H1 (cell line): ENCODE measurements around the gene PUSL1. TPM values are rescaled to one million over a fixed set of nuclear protein-coding genes. Genes with fewer than 3 reads are reported as not detected.
A peak's percentile ranks its signal among the peaks of the same experiment; 100 is the strongest.

Source experiments
- CTCF ChIA-PET: fragments of 300-600 bp; sonication (Branson Sonifier 250); formaldehyde crosslinking; loops from one replicate; lab custom pipeline; 2021; ENCODE audit not compliant: partially characterized antibody; lab: Charles Lee
- POLR2A ChIA-PET: fragments of 300-600 bp; sonication (Branson Sonifier 250); formaldehyde crosslinking; loops from one replicate; lab custom pipeline; 2021; ENCODE audit warnings: inconsistent platforms; ENCODE audit not compliant: partially characterized antibody; lab: Charles Lee
- DNase-seq, 2 experiments: peaks; one replicate each; pipeline versions ENCODE4 v3.0.0 to v3.0.0-alpha.2; 2010 to 2022; ENCODE audit warnings: low spot score in 2 of 2, low read depth in 1 of 2, mixed read lengths in 1 of 2
- FAIRE-seq: peaks from 2 replicates; lab custom pipeline; 2011; peaks lifted over from hg19 to GRCh38; lab: Jason Lieb, UNC
- H2AFZ ChIP-seq: 2 replicates; pipeline ENCODE4 v1.8.1; 2012; ENCODE audit warnings: low read length, inconsistent platforms
- H2AK5ac ChIP-seq: 2 replicates; pipeline ENCODE4 v1.6.1; 2013; ENCODE audit warnings: low read depth, low read length
- H2BK120ac ChIP-seq: replicated peaks from 2 replicates; pipeline ENCODE3; 2013; ENCODE audit warnings: low read depth, low read length, inconsistent platforms
- H2BK12ac ChIP-seq: 2 replicates; pipeline ENCODE4 v1.6.1; 2013; ENCODE audit warnings: low read depth, low read length
- H2BK15ac ChIP-seq: 2 replicates; pipeline ENCODE4 v1.6.1; 2013; ENCODE audit warnings: low read length
- H2BK20ac ChIP-seq: 2 replicates; pipeline ENCODE4 v1.6.1; 2013; ENCODE audit warnings: low read length
- H2BK5ac ChIP-seq: 2 replicates; pipeline ENCODE4 v1.6.1; 2013; ENCODE audit warnings: low read depth, low read length
- H3K14ac ChIP-seq: 2 replicates; pipeline ENCODE4 v1.6.1; 2013; ENCODE audit warnings: inconsistent platforms; ENCODE audit not compliant: insufficient read length
- H3K18ac ChIP-seq: 2 replicates; pipeline ENCODE4 v1.6.1; 2013; ENCODE audit warnings: low read length; ENCODE audit errors: extremely low read depth
- H3K23ac ChIP-seq: 2 replicates; pipeline ENCODE4 v1.6.1; 2013; ENCODE audit warnings: inconsistent platforms; ENCODE audit not compliant: insufficient read length
- H3K23me2 ChIP-seq: 2 replicates; pipeline ENCODE4 v1.6.1; 2013; ENCODE audit warnings: low read depth, low read length
- H3K27ac ChIP-seq: 2 replicates; pipeline ENCODE4 v1.6.1; 2011; ENCODE audit warnings: low read depth, low read length, inconsistent platforms
- H3K27me3 ChIP-seq, 4 experiments: replicated peaks in 1 of 4; 1 replicate in 1 of 4; 2 replicates in 3 of 4; pipeline versions ENCODE4 v1.6.1 to v1.8.1; 2011 to 2013; ENCODE audit warnings: low read length in 3 of 4, mild to moderate bottlenecking in 3 of 4, inconsistent platforms in 2 of 4, mixed read lengths in 2 of 4, moderate library complexity in 1 of 4; ENCODE audit not compliant: control insufficient read depth in 3 of 4, insufficient read depth in 3 of 4; ENCODE audit errors: extremely low read depth in 1 of 4
- H3K36me3 ChIP-seq, 4 experiments: 2 replicates each; pipeline versions ENCODE4 v1.6.1 to v1.8.1; 2011 to 2013; ENCODE audit warnings: mild to moderate bottlenecking in 4 of 4, low read length in 3 of 4, moderate library complexity in 2 of 4, control low read depth in 1 of 4, inconsistent platforms in 1 of 4; ENCODE audit not compliant: insufficient read depth in 4 of 4, control insufficient read depth in 2 of 4
- H3K4ac ChIP-seq: replicated peaks from 2 replicates; pipeline ENCODE3; 2013; ENCODE audit warnings: low read length, low read depth, mixed read lengths, inconsistent platforms; ENCODE audit not compliant: insufficient read length
- H3K4me1 ChIP-seq, 4 experiments: replicated peaks in 1 of 4; 1 replicate in 1 of 4; 2 replicates in 3 of 4; pipeline versions ENCODE4 v1.6.1 to v1.8.1; 2011 to 2013; ENCODE audit warnings: low read length in 3 of 4, inconsistent platforms in 2 of 4, mixed read lengths in 1 of 4; ENCODE audit not compliant: insufficient read depth in 4 of 4, control insufficient read depth in 3 of 4
- H3K4me2 ChIP-seq, 2 experiments: 2 replicates each; pipeline versions ENCODE4 v1.6.1 to v1.8.1; 2011 to 2013; ENCODE audit warnings: low read depth in 2 of 2, low read length in 2 of 2, control low read depth in 1 of 2, inconsistent platforms in 1 of 2, mild to moderate bottlenecking in 1 of 2; ENCODE audit not compliant: insufficient read depth in 1 of 2
- H3K4me3 ChIP-seq, 4 experiments: fragments of 200-600, 300-600 bp in 1 of 4; sonication (generic), shearing (Covaris generic), sonication (Bioruptor Twin) in 1 of 4; 2 replicates each; pipeline versions ENCODE4 v1.5.1 to v1.8.1; 2011 to 2016; ENCODE audit warnings: low read length in 4 of 4, low read depth in 3 of 4, control low read depth in 2 of 4, inconsistent platforms in 2 of 4, mild to moderate bottlenecking in 2 of 4, mixed read lengths in 1 of 4, moderate library complexity in 1 of 4; ENCODE audit not compliant: insufficient read depth in 2 of 4; ENCODE audit errors: extremely low read depth in 1 of 4
- H3K56ac ChIP-seq: replicated peaks from 2 replicates; pipeline ENCODE3; 2013; ENCODE audit warnings: low read depth, mild to moderate bottlenecking, mixed read lengths, low read length, inconsistent platforms; ENCODE audit not compliant: insufficient read length
- H3K79me1 ChIP-seq: 2 replicates; pipeline ENCODE4 v1.6.1; 2013; ENCODE audit warnings: low read depth, low read length, control low read depth
- H3K79me2 ChIP-seq, 2 experiments: 2 replicates each; pipeline versions ENCODE4 v1.6.1 to v1.8.1; 2012 to 2013; ENCODE audit warnings: low read length in 2 of 2, mild to moderate bottlenecking in 2 of 2, inconsistent platforms in 1 of 2; ENCODE audit not compliant: insufficient read depth in 2 of 2, control insufficient read depth in 1 of 2
- H3K9ac ChIP-seq, 4 experiments: replicated peaks in 1 of 4; 1 replicate in 1 of 4; 2 replicates in 3 of 4; pipeline versions ENCODE4 v1.6.1 to v1.8.1; 2011 to 2013; ENCODE audit warnings: low read depth in 3 of 4, low read length in 3 of 4, control low read depth in 2 of 4, mild to moderate bottlenecking in 2 of 4, moderate library complexity in 2 of 4, inconsistent platforms in 1 of 4; ENCODE audit errors: extremely low read depth in 1 of 4
- H3K9me3 ChIP-seq, 2 experiments: 2 replicates each; pipeline versions ENCODE4 v1.6.1 to v1.8.1; 2012 to 2013; ENCODE audit warnings: mild to moderate bottlenecking in 2 of 2, moderate library complexity in 2 of 2, control low read depth in 1 of 2, inconsistent platforms in 1 of 2, low read depth in 1 of 2, low read length in 1 of 2, mixed read lengths in 1 of 2; ENCODE audit not compliant: insufficient read depth in 2 of 2
- H4K20me1 ChIP-seq, 2 experiments: replicated peaks in 1 of 2; 2 replicates each; pipeline versions ENCODE3 to v1.8.1; 2011 to 2013; ENCODE audit warnings: inconsistent platforms in 2 of 2, low read length in 2 of 2, mild to moderate bottlenecking in 1 of 2; ENCODE audit not compliant: insufficient read depth in 2 of 2, control insufficient read depth in 1 of 2
- H4K5ac ChIP-seq: 2 replicates; pipeline ENCODE4 v1.6.1; 2013; ENCODE audit warnings: low read length, low read depth, mixed read lengths, inconsistent platforms; ENCODE audit not compliant: insufficient read length
- H4K8ac ChIP-seq: 2 replicates; pipeline ENCODE4 v1.8.0; 2013; ENCODE audit warnings: mild to moderate bottlenecking, moderate library complexity, low read length, inconsistent platforms; ENCODE audit not compliant: insufficient read depth; ENCODE audit errors: extremely low read depth
- H4K91ac ChIP-seq: replicated peaks from 2 replicates; pipeline ENCODE3; 2013; ENCODE audit warnings: low read length, mixed read lengths, inconsistent platforms; ENCODE audit not compliant: insufficient read length
- BRCA1 ChIP-seq: IDR thresholded peaks from 2 replicates; pipeline ENCODE4 v1.6.1; 2012; ENCODE audit warnings: low read depth, low read length, improper control_type of control experiment
- MAFK ChIP-seq: IDR thresholded peaks from 2 replicates; pipeline ENCODE4 v1.6.1; 2012; ENCODE audit warnings: low read depth, mild to moderate bottlenecking, improper control_type of control experiment, low read length
- NRF1 ChIP-seq: IDR thresholded peaks from 2 replicates; pipeline ENCODE4 v1.6.1; 2011; ENCODE audit warnings: mild to moderate bottlenecking, low read depth, low read length, improper control_type of control experiment
- SP4 ChIP-seq: IDR thresholded peaks from 2 replicates; pipeline ENCODE4 v1.6.1; 2012; ENCODE audit warnings: low read length, inconsistent platforms
- whole genome bisulfite sequencing, 2 experiments: shearing (Covaris generic) in 1 of 2; methylation state at CpG; one replicate each; pipeline versions ENCODE4 v1.1.6 to v1.1.7; 2013 to 2015; ENCODE audit warnings: low lambda C conversion rate in 2 of 2, mixed read lengths in 2 of 2, inconsistent platforms in 1 of 2, low coverage in 1 of 2, missing lambda C conversion rate in 1 of 2; ENCODE audit not compliant: insufficient replicate concordance in 2 of 2, insufficient coverage in 1 of 2, insufficient read length in 1 of 2; ENCODE audit errors: extremely low coverage in 1 of 2, missing lambda C conversion rate in 1 of 2; 5-methylcytosine and 5-hydroxymethylcytosine counted together
- polyA plus RNA-seq, 7 experiments: library from polyadenylated mRNA; depleted of rRNA in 3 of 7; stranded (reverse) in 5 of 7; unstranded in 2 of 7; fragments of >200 nt in 5 of 7; fragments of 200-250 nt in 2 of 7; gene quantifications; 1 replicate in 5 of 7; 2 replicates in 1 of 7; 4 replicates in 1 of 7; pipeline versions ENCODE4 v1.2.1 to v1.2.3, GENCODE V29; 2011 to 2013; ENCODE audit warnings: missing spikeins in 2 of 7, mixed read lengths in 2 of 7
- total RNA-seq: library from RNA; stranded (reverse); fragmentation: NEBNext Ultra II Directional; extraction: Animal tissue kit (Norgen Biotek cat#: 25700); gene quantifications from 2 replicates; pipeline ENCODE4 v1.2.1, GENCODE V29; 2021

Gene PUSL1
- total and polyA plus RNA-seq, 2 of the 8 experiments (the other 6 are each of a cell fraction or from before 2014, with no cell fraction given) = 38.8 to 87.4 TPM

DNA sequence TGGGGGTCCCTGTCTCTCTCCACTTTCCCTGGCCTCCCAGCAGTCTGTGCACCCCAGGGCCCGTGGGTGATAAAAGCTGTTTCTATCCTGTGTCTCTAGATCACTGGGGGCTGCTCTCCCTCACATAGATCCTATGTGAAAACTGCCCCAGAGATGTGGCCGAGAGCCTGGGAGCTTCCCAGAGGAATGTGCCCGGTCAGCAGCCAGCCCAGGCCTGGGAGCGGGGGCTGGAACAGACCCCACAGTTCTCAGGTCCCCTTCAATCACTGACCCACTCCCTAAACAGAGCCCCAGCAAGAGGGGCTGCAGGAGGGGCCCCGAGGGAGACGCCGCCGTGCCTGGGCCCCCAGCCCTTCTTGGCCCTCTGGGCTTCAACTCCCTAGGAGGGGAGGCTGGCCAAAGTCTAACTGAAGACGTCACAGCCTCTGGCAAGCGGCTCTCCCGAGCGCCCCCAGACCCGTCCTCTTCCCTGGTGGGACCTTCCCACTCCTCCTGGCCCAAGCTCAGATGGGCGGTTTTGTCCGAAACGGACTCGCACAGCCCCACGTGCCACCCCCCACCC, 49.6 kb downstream of the PUSL1 start:
- H2BK20ac ChIP-seq = no peak overlapping the region
- H3K23ac ChIP-seq = no peak overlapping the region
- no peak overlapping the region; the same call in 1 of the 2 replicates for H3K18ac ChIP-seq
- no peak overlapping the region for H3K27ac ChIP-seq
- no peak overlapping the region for H3K56ac ChIP-seq
- H3K4ac ChIP-seq = peak overlapping the region; percentile 7
- DNase-seq (no peak), FAIRE-seq (no peak)
- POLR2A ChIA-PET = interaction anchor here (0.6 to 4.0 kb wide), 7 partner anchors 13 to 63 kb away, joined by 3 to 19 read pairs (median 4); partner anchors contain the start of genes ANKRD65, AURKAIP1, CCNL2 and MRPL20
- H4K5ac ChIP-seq = no peak overlapping the region
- peak overlapping the region; percentile 72 for H4K8ac ChIP-seq
- H4K20me1 ChIP-seq = no peaks in the 10 kb centered on the region
- no peak overlapping the region for H2AFZ ChIP-seq
- no peaks in the 10 kb centered on the region for H3K9me3 ChIP-seq
- WGBS, 2 experiments = 68% methylated on average over 17 of the region's 18 CpGs; no CpG with 5 or more reads in 1 of the 2 experiments
- no peak overlapping the region for H2BK120ac ChIP-seq
- no peak overlapping the region for H3K14ac ChIP-seq
- H3K79me1 ChIP-seq = no peaks in the 10 kb centered on the region
- TF ChIP-seq NRF1 (no peak), MAFK (peak; percentile 30; the same call in 1 of the 2 replicates), SP4 (no peak), BRCA1 (no peak)
- H4K91ac ChIP-seq = peak overlapping the region; percentile 91
- H2BK5ac ChIP-seq = no peak overlapping the region
- 0 out of 7 replicates have a peak overlapping the region, but pooled peaks of 1 of the 4 experiments have one; percentile 8 for H3K9ac ChIP-seq
- H3K36me3 ChIP-seq = no peaks in the 10 kb centered on the region
- CTCF ChIA-PET = interaction anchor here (0.7 to 2.9 kb wide), 5 partner anchors 10 to 44 kb away, joined by 3 to 18 read pairs (median 3); no protein-coding TSS in a partner anchor
- peaks cover 2 to 41% (median 30%) of the 10 kb centered on the region in 4 experiments for H3K4me1 ChIP-seq
- no peak overlapping the region for H2AK5ac ChIP-seq
- no peak overlapping the region for H2BK12ac ChIP-seq
- H3K4me3 ChIP-seq = peak overlapping the region in 2 of 4 experiments; percentile 16 to 18; a peak in 3 of 8 replicates
- peak overlapping the region; percentile 47 to 50; a peak in 3 of 4 replicates for H3K4me2 ChIP-seq
- no peaks in the 10 kb centered on the region for H3K79me2 ChIP-seq
- H2BK15ac ChIP-seq = no peak overlapping the region
- H3K27me3 ChIP-seq = peaks cover 9 to 17% (median 14%) of the 10 kb centered on the region in 4 experiments
- H3K23me2 ChIP-seq = peaks cover 14% of the 10 kb centered on the region
